Effector memory CD4-positive, alpha-beta T cell (primary cell): ENCODE data around the gene PPP2R5C.
"Not testable (repeated sequence)": the region's sequence is repeated elsewhere in the genome, so short reads cannot be mapped to it uniquely, and the experiment has no call there.

Experiments
- DNase-seq, 3 donors: peaks; one replicate each; pipeline ENCODE4 v3.0.0-alpha.2; 2020
- H3K27ac ChIP-seq: 2 replicates; pipeline ENCODE4 v1.7.0; 2013; ENCODE audit warnings: mild to moderate bottlenecking, low read length, moderate library complexity; ENCODE audit not compliant: insufficient read depth, poor library complexity, severe bottlenecking
- H3K27me3 ChIP-seq: replicated peaks from 2 replicates; pipeline ENCODE4 v1.7.0; 2013; ENCODE audit warnings: mild to moderate bottlenecking, low read length; ENCODE audit not compliant: insufficient read depth, control insufficient read depth, poor library complexity, severe bottlenecking
- H3K36me3 ChIP-seq: 2 replicates; pipeline ENCODE4 v1.7.0; 2013; ENCODE audit warnings: mild to moderate bottlenecking, low read length, moderate library complexity; ENCODE audit not compliant: control insufficient read depth, insufficient read depth
- H3K4me1 ChIP-seq: 2 replicates; pipeline ENCODE4 v1.7.0; 2013; ENCODE audit warnings: low read length, mild to moderate bottlenecking; ENCODE audit not compliant: control insufficient read depth, insufficient read depth, poor library complexity, severe bottlenecking
- H3K4me3 ChIP-seq: 2 replicates; pipeline ENCODE4 v1.7.0; 2013; ENCODE audit warnings: low read length, low read depth, mild to moderate bottlenecking; ENCODE audit not compliant: insufficient read depth, poor library complexity, severe bottlenecking
- H3K9me3 ChIP-seq: 2 replicates; pipeline ENCODE4 v1.7.0; 2013; ENCODE audit warnings: mild to moderate bottlenecking, low read length, moderate library complexity; ENCODE audit not compliant: control insufficient read depth

PPP2R5C gene

GRCh38 chr14:101791919-101792572 lies 30.5 kb downstream of the PPP2R5C start:
- H3K4me3 ChIP-seq = peak overlapping the region; percentile 26
- H3K27ac ChIP-seq = peak overlapping the region; percentile 50
- H3K36me3 ChIP-seq = peaks cover under 1% of the 10 kb centered on the region
- H3K4me1 ChIP-seq = peaks cover 4% of the 10 kb centered on the region
- H3K9me3 ChIP-seq = no peaks in the 10 kb centered on the region
- DNase-seq = no peak
- H3K27me3 ChIP-seq = no peaks in the 10 kb centered on the region

GRCh38 chr14:101796016-101796415 lies 34.5 kb downstream of the PPP2R5C start:
- peaks cover 7% of the 10 kb centered on the region for H3K36me3 ChIP-seq
- no peaks in the 10 kb centered on the region for H3K9me3 ChIP-seq
- H3K4me1 ChIP-seq = peaks cover 4% of the 10 kb centered on the region
- no peak for DNase-seq
- no peaks in the 10 kb centered on the region for H3K27me3 ChIP-seq
- no peak overlapping the region for H3K27ac ChIP-seq
- no peak overlapping the region for H3K4me3 ChIP-seq

DNA sequence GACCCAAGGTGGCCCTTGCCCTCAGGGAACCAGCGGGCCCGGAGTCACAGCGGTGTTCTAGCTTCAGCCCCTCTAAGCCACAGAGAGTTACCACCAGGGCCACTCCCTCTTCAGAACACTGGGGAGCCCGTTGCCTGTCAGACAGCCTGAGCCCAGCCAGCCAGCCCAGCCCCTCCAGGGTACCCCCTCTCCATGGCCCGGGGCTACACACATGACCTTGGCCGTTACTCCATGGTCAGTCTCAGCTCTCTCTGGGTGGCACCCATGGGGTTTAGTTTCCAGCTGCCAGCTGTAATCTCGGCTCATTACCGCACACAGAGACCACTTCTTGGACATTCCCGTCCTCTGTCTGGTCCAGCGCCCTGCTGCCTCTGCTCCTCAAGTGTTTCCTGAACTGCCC lies 35.0 kb downstream of the PPP2R5C start:
- H3K36me3 ChIP-seq = peaks cover 7% of the 10 kb centered on the region
- no peak overlapping the region for H3K4me3 ChIP-seq
- H3K4me1 ChIP-seq = peaks cover 4% of the 10 kb centered on the region
- H3K27ac ChIP-seq = no peak overlapping the region
- no peak for DNase-seq
- H3K27me3 ChIP-seq = no peaks in the 10 kb centered on the region
- H3K9me3 ChIP-seq = no peaks in the 10 kb centered on the region

GRCh38 chr14:101797856-101798255 lies 36.3 kb downstream of the PPP2R5C start:
- Histone ChIP-seq H3K27me3 (no peaks in the 10 kb centered on the region), H3K36me3 (peaks cover 7% of the 10 kb centered on the region), H3K4me3 (no peak overlapping the region), H3K4me1 (no peaks in the 10 kb centered on the region), H3K9me3 (no peaks in the 10 kb centered on the region), H3K27ac (no peak overlapping the region)
- DNase-seq = no peak

DNA sequence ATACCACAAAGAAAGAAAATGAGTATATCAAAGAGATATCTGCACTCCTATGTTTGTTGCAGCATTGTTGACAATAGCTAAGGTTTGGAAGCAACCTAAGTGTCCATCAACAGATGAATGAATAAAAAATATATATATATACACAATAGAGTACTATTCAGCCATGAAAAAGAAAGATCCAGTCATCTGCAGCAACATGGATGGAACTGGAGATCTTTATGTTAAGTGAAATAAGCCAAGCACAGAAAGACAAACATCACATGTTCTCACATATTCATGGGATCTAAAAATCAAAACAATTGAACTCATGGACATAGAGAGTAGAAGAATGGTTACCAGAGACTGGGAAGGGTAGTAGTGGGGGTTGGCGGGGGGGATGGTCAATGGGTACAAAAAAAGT lies 42.9 kb downstream of the PPP2R5C start:
- not testable (repeated sequence) for H3K4me1 ChIP-seq, H3K9me3 ChIP-seq, H3K27me3 ChIP-seq, H3K36me3 ChIP-seq, H3K4me3 ChIP-seq, H3K27ac ChIP-seq, DNase-seq

DNA sequence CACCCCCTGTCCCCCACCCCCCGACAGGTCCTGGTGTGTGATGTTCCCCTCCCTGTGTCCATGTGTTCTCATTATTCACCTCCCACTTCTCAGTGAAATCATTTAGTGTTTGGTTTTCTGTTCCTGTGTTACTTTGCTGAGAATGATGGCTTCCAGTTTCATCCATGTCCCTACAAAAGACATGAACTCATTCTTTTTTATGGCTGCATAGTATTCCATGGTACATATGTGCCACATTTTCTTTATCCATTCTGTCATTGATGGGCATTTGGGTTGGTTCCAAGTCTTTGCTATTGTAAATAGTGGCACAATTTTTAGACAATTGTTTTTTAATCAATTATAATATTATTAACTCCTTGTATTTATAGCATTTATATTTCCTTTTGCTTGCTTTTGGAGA lies 44.7 kb downstream of the PPP2R5C start:
- not testable (repeated sequence) for H3K4me1 ChIP-seq, H3K4me3 ChIP-seq, DNase-seq, H3K36me3 ChIP-seq, H3K27ac ChIP-seq, H3K27me3 ChIP-seq, H3K9me3 ChIP-seq

- H3K9me3 ChIP-seq = no peaks in the 10 kb centered on the region
- H3K27ac ChIP-seq = no peak overlapping the region
- no peaks in the 10 kb centered on the region for H3K36me3 ChIP-seq
- no peaks in the 10 kb centered on the region for H3K27me3 ChIP-seq
- no peak for DNase-seq
- H3K4me3 ChIP-seq = no peak overlapping the region
- H3K4me1 ChIP-seq = peaks cover 12% of the 10 kb centered on the region
These were observed 46.6 kb downstream of the PPP2R5C start for GRCh38 chr14:101808020-101808641.

DNA sequence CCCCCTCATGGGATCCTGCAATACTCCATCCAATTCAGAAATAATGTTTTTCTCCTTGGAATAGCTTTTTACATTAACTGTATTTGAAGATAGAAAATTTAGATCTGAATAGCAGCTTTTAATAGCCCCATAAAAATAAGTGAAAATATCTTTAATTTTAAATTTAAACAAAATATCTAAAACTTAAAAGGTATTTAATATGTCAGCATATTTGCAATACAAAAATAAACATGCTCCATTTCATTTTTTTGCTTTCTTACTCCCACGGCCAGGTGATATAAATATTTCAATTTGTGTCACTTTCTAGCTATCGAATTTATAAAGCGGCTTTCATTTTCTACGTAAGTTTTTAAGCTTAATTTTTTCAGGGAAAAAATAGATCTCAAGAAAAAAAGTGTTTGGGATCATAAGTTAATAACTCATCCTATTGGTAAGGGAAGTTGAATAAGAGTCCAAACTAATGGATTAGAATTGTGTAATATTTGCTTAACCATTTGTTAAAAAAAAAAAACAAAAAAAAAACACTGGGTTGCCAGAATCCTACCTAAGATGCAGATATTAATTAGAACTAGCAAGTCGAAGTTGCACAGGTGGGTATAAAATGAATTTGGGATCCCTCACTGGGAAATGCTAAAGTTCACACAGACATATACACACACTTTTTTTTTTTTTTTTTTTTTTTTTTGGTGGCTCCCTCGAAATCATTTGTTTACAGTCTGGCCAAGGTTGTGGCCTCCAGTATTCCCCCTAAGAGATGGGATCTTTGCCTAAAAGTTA lies 47.6 kb downstream of the PPP2R5C start:
- peaks cover 21% of the 10 kb centered on the region for H3K4me1 ChIP-seq
- no peaks in the 10 kb centered on the region for H3K9me3 ChIP-seq
- no peaks in the 10 kb centered on the region for H3K36me3 ChIP-seq
- H3K4me3 ChIP-seq = peak overlapping the region; percentile 57
- peak overlapping the region; percentile 97 for H3K27ac ChIP-seq
- no peak for DNase-seq
- H3K27me3 ChIP-seq = no peaks in the 10 kb centered on the region

DNA sequence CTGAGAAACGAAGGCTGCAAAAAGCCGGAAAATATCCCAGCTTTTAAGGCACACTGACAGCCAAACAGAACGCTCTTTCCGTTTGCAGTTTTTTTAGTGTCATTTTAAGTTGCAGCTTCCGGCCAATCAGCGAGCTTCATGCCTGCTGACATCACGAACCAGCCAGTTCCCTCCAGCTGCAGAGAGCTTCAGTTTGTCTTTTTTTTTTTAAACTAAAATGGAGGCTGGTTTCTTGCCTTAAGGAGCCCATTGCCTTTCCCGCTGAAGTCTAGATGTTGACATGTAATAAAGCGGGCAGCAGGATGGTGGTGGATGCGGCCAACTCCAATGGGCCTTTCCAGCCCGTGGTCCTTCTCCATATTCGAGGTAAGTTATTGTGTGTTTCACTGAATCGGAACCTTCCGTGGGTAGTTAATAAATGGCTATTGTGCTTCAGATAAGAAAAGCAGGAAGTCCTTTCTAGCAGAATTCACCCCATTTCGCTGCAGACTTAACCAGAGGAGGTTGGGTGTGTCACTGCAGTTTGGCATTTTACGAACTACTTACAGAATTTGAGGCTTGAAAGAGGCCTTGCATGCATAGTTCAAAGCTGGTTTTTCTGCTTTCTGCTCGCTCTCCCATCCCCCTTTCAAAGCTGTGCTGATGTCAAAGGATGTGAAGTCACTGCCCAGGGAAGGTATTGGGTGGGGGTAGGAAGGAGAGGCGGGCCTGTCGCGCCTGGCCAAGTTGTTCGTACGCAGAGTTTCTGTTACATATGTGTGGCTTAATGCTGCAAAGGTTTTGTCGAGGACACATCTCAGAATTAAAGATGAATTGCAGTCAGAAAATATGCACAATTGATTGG lies 48.4 kb downstream of the PPP2R5C start:
- Histone ChIP-seq H3K27ac (peak overlapping the region; percentile 97), H3K27me3 (no peaks in the 10 kb centered on the region), H3K36me3 (no peaks in the 10 kb centered on the region), H3K9me3 (no peaks in the 10 kb centered on the region), H3K4me1 (peaks cover 27% of the 10 kb centered on the region), H3K4me3 (peak overlapping the region; percentile 57)
- DNase-seq = peak; percentile 71 to 83 (median 82)
